ENCODE results near the gene HTR6.

DNA sequence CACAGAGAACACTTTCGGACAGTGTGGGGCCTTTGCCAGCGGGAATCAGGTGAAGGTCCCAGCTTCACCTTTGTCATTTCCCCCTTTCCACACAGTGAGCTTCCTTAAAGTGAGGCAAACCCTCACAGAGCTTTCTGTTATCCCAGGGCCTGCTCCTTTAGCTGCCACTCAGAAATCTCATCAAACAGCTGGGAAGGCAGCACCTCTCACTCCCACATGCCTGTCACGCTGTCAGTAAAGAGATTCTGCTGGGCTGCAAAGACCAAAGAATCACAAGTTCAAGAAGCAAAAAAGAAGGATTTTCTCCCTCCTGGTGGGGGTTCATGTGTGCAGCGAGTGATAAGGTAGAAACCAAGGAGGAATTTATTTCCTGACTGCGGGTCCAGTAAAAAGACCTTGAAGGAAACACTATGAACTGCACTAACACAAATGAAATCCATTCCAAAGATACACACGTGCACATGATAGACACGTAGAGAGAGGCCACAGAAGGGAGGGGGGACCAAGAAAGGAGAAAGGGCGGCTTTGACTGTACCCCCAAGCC lies 44.0 kb downstream of the HTR6 start:
- TF ChIP-seq POLR2AphosphoS5 (IDR thresholded peaks at IDR 0.05; ENCODE audit: low read depth, low read length) (no peak), SIN3A (IDR thresholded peaks at IDR 0.05; ENCODE audit: borderline replicate concordance, insufficient read depth, low read length) (no peak), TAF1 (IDR thresholded peaks at IDR 0.05; ENCODE audit: borderline replicate concordance, insufficient read depth, low read length) (no peak), FOXP2 (optimal IDR thresholded peaks at IDR 0.05; ENCODE audit: borderline replicate concordance, extremely low read depth, extremely low read length, insufficient read depth) (no peak)
- TF ChIP-seq, protein P1, sequence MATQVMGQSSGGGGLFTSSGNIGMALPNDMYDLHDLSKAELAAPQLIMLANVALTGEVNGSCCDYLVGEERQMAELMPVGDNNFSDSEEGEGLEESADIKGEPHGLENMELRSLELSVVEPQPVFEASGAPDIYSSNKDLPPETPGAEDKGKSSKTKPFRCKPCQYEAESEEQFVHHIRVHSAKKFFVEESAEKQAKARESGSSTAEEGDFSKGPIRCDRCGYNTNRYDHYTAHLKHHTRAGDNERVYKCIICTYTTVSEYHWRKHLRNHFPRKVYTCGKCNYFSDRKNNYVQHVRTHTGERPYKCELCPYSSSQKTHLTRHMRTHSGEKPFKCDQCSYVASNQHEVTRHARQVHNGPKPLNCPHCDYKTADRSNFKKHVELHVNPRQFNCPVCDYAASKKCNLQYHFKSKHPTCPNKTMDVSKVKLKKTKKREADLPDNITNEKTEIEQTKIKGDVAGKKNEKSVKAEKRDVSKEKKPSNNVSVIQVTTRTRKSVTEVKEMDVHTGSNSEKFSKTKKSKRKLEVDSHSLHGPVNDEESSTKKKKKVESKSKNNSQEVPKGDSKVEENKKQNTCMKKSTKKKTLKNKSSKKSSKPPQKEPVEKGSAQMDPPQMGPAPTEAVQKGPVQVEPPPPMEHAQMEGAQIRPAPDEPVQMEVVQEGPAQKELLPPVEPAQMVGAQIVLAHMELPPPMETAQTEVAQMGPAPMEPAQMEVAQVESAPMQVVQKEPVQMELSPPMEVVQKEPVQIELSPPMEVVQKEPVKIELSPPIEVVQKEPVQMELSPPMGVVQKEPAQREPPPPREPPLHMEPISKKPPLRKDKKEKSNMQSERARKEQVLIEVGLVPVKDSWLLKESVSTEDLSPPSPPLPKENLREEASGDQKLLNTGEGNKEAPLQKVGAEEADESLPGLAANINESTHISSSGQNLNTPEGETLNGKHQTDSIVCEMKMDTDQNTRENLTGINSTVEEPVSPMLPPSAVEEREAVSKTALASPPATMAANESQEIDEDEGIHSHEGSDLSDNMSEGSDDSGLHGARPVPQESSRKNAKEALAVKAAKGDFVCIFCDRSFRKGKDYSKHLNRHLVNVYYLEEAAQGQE (IDR thresholded peaks at IDR 0.05; ENCODE audit: insufficient read depth in 1 of 2, low read depth in 2 of 2, low read length in 2 of 2), result no peak

Data from PFSK-1 (cell line).